SK-N-SH (cell line): ENCODE measurements around the gene ARL17B. TPM values are rescaled to one million over a fixed set of nuclear protein-coding genes. Genes with fewer than 3 reads are reported as not detected.

Source experiments
- CTCF ChIA-PET: fragments of 300-600, 350-600 bp; formaldehyde crosslinking; extraction: SDS; loops from one replicate; lab custom pipeline; 2021; lab: Yijun Ruan, JAX
- POLR2A ChIA-PET: fragments of 350-600 bp; sonication (Branson Sonifier 250); formaldehyde crosslinking; extraction: SDS; loops from one replicate; lab custom pipeline; 2020; ENCODE audit warnings: antibody characterized with exemption, inconsistent platforms; lab: Yijun Ruan, JAX
- DNase-seq: peaks from one replicate; pipeline ENCODE4 v3.0.0; 2012
- H2AFZ ChIP-seq: fragments of 200-600 bp; sonication (generic); 2 replicates; pipeline ENCODE4 v1.8.1; 2016; ENCODE audit warnings: antibody characterized with exemption, mild to moderate bottlenecking, low read depth
- H3F3A ChIP-seq: fragments of 200-600 bp; sonication (generic); replicated peaks from 2 replicates; pipeline ENCODE3; 2016; ENCODE audit warnings: antibody characterized with exemption, mild to moderate bottlenecking; ENCODE audit not compliant: insufficient read depth
- H3K27ac ChIP-seq, 2 experiments: fragments of 200-500 bp in 1 of 2; fragments of 200-600 bp in 1 of 2; sonication (Bioruptor generic) in 1 of 2; sonication (generic), shearing (Covaris generic) in 1 of 2; 2 replicates each; pipeline versions ENCODE4 v1.5.1 to v1.6.1; 2014 to 2016; ENCODE audit warnings: low read depth in 2 of 2, inconsistent platforms in 1 of 2, low read length in 1 of 2, mild to moderate bottlenecking in 1 of 2, mixed read lengths in 1 of 2
- H3K27me3 ChIP-seq: fragments of 200-600 bp; sonication (generic), shearing (Covaris generic); 2 replicates; pipeline ENCODE4 v1.6.1; 2016; ENCODE audit warnings: mixed run types; ENCODE audit not compliant: insufficient read depth
- H3K36me3 ChIP-seq, 2 experiments: fragments of 200-500 bp in 1 of 2; fragments of 200-600 bp in 1 of 2; sonication (Bioruptor generic) in 1 of 2; sonication (generic) in 1 of 2; replicated peaks in 1 of 2; 2 replicates each; pipeline versions ENCODE3 to v1.5.1; 2014 to 2016; ENCODE audit warnings: low read length in 1 of 2, mild to moderate bottlenecking in 1 of 2; ENCODE audit not compliant: insufficient read depth in 2 of 2, control insufficient read depth in 1 of 2
- H3K4me1 ChIP-seq, 2 experiments: fragments of 200-500 bp in 1 of 2; fragments of 200-600 bp in 1 of 2; sonication (Bioruptor generic) in 1 of 2; sonication (generic), shearing (Covaris generic) in 1 of 2; 2 replicates each; pipeline versions ENCODE4 v1.5.1 to v1.6.1; 2014 to 2016; ENCODE audit warnings: low read depth in 1 of 2, low read length in 1 of 2, mixed run types in 1 of 2; ENCODE audit not compliant: insufficient read depth in 2 of 2, control insufficient read depth in 1 of 2
- H3K4me2 ChIP-seq: fragments of 200-600 bp; sonication (generic), shearing (Covaris generic); 2 replicates; pipeline ENCODE4 v1.6.1; 2017; ENCODE audit warnings: mixed run types
- H3K4me3 ChIP-seq, 2 experiments: fragments of 200-500 bp in 1 of 2; fragments of 200-600 bp in 1 of 2; sonication (Bioruptor generic) in 1 of 2; sonication (generic), shearing (Covaris generic) in 1 of 2; 2 replicates each; pipeline versions ENCODE4 v1.5.1 to v1.8.1; 2014 to 2016; ENCODE audit warnings: low read depth in 2 of 2, inconsistent platforms in 1 of 2, low read length in 1 of 2, mild to moderate bottlenecking in 1 of 2, mixed read lengths in 1 of 2, moderate library complexity in 1 of 2
- H3K79me2 ChIP-seq: fragments of 200-600 bp; sonication (generic); 2 replicates; pipeline ENCODE4 v1.8.1; 2017; ENCODE audit warnings: mild to moderate bottlenecking; ENCODE audit not compliant: insufficient read depth
- H3K9ac ChIP-seq: fragments of 200-600 bp; sonication (generic); 2 replicates; pipeline ENCODE4 v1.6.1; 2017; ENCODE audit warnings: mixed run types
- H3K9me2 ChIP-seq: fragments of 200-600 bp; sonication (generic); 2 replicates; pipeline ENCODE4 v1.6.1; 2017; ENCODE audit warnings: mixed run types
- H3K9me3 ChIP-seq: fragments of 200-600 bp; sonication (generic); 2 replicates; pipeline ENCODE4 v1.6.1; 2017; ENCODE audit warnings: mixed run types, mild to moderate bottlenecking, moderate library complexity
- H4K20me1 ChIP-seq: fragments of 200-600 bp; sonication (generic); 2 replicates; pipeline ENCODE4 v1.6.1; 2017; ENCODE audit warnings: mild to moderate bottlenecking, mixed run types; ENCODE audit not compliant: insufficient read depth
- CHD2 ChIP-seq: fragments of 150-350 bp; IDR thresholded peaks from 2 replicates; pipeline ENCODE4 v1.6.1; 2018; ENCODE audit warnings: low read length; ENCODE audit not compliant: partially characterized antibody
- CTCF ChIP-seq: fragments of 200-600 bp; sonication (generic); IDR thresholded peaks from 2 replicates; pipeline ENCODE4 v1.6.1; 2017; ENCODE audit warnings: antibody characterized with exemption, mild to moderate bottlenecking, moderate library complexity
- EP300 ChIP-seq, 2 experiments: IDR thresholded peaks; 2 replicates each; pipeline versions ENCODE4 v1.4.0 to v1.6.1; 2012; ENCODE audit warnings: borderline replicate concordance in 1 of 2, low read depth in 1 of 2, low read length in 1 of 2
- FOSL2 ChIP-seq: IDR thresholded peaks from 2 replicates; pipeline ENCODE4 v1.4.0; 2012; ENCODE audit warnings: low read depth, mild to moderate bottlenecking, moderate library complexity, borderline replicate concordance
- FOXJ3 ChIP-seq: sonication (generic); formaldehyde crosslinking; IDR thresholded peaks from 2 replicates; pipeline ENCODE4 v1.5.1; 2020; ENCODE audit warnings: mild to moderate bottlenecking, missing genetic modification reagents
- GABPA ChIP-seq: IDR thresholded peaks from 2 replicates; pipeline ENCODE4 v1.4.0; 2012; ENCODE audit warnings: low read depth, mild to moderate bottlenecking
- JUND ChIP-seq: IDR thresholded peaks from 2 replicates; pipeline ENCODE4 v1.4.0; 2012
- MEF2A ChIP-seq: IDR thresholded peaks from 2 replicates; pipeline ENCODE4 v1.4.0; 2012; ENCODE audit warnings: low read depth, borderline replicate concordance
- MXI1 ChIP-seq: IDR thresholded peaks from 2 replicates; pipeline ENCODE4 v1.6.1; 2012; ENCODE audit warnings: mild to moderate bottlenecking, low read depth, low read length, improper control_type of control experiment
- NRF1 ChIP-seq: IDR thresholded peaks from 2 replicates; pipeline ENCODE4 v1.6.1; 2012; ENCODE audit warnings: low read depth, mild to moderate bottlenecking, low read length
- POLR2AphosphoS5 ChIP-seq: IDR thresholded peaks from 2 replicates; pipeline ENCODE4 v1.6.1; 2012; ENCODE audit warnings: low read depth, low read length
- RAD21 ChIP-seq: IDR thresholded peaks from 2 replicates; pipeline ENCODE4 v1.6.1; 2012; ENCODE audit warnings: mild to moderate bottlenecking, low read length
- REST ChIP-seq: IDR thresholded peaks from 2 replicates; pipeline ENCODE4 v1.6.1; 2012; ENCODE audit warnings: mild to moderate bottlenecking, low read depth, low read length, moderate library complexity
- SIN3A ChIP-seq: IDR thresholded peaks from 2 replicates; pipeline ENCODE4 v1.6.1; 2012; ENCODE audit warnings: low read depth, mild to moderate bottlenecking, low read length, moderate library complexity, borderline replicate concordance
- TAF1 ChIP-seq: IDR thresholded peaks from 2 replicates; pipeline ENCODE4 v1.6.1; 2012; ENCODE audit warnings: low read depth, mild to moderate bottlenecking, low read length, moderate library complexity, borderline replicate concordance
- YY1 ChIP-seq: IDR thresholded peaks from 2 replicates; pipeline ENCODE4 v1.4.0; 2012; ENCODE audit warnings: low read depth, mild to moderate bottlenecking
- ZBTB33 ChIP-seq: IDR thresholded peaks from 2 replicates; pipeline ENCODE4 v1.4.0; 2012; ENCODE audit warnings: low read depth, borderline replicate concordance
- WGBS: methylation state at CpG from one replicate; pipeline ENCODE4 v1.1.6; 2017; ENCODE audit warnings: low lambda C conversion rate; 5-methylcytosine and 5-hydroxymethylcytosine counted together
- polyA plus RNA-seq, 3 experiments: library from polyadenylated mRNA; depleted of rRNA; stranded (reverse); fragments of >200 nt; gene quantifications; 2 replicates each; pipeline ENCODE4 v1.2.3, GENCODE V29; 2012
- TF ChIP-seq, protein P1 (sequence below): fragments of 150-350 bp; IDR thresholded peaks from 2 replicates; pipeline ENCODE4 v1.6.1; 2016; ENCODE audit warnings: mild to moderate bottlenecking, low read depth, low read length
- TF ChIP-seq, protein P2 (sequence below): IDR thresholded peaks from 2 replicates; pipeline ENCODE4 v1.4.0; 2012; ENCODE audit warnings: low read depth

ARL17B gene
- polyA plus RNA-seq, 1 of the 3 experiments (the other 2 are of a cell fraction) = 2.9 TPM

GRCh38 chr17:46270032-46270431, 91.5 kb downstream of the ARL17B start (continued):
- TF ChIP-seq FOXJ3 (CRISPR knock-in tag) = no peak
- no peak for TF ChIP-seq RAD21

- Histone ChIP-seq H3K9me2 (no peaks in the 10 kb centered on the region), H3K27ac (peak overlapping the region; percentile 80 to 81), H3K27me3 (no peaks in the 10 kb centered on the region), H3K4me2 (peak overlapping the region; percentile 87), H2AFZ (peak overlapping the region; percentile 99), H3K4me3 (peak overlapping the region; percentile 59 to 91), H3K9ac (peak overlapping the region; percentile 75), H3F3A (peaks cover 37% of the 10 kb centered on the region), H4K20me1 (no peaks in the 10 kb centered on the region), H3K36me3 (no peaks in the 10 kb centered on the region), H3K4me1 (peaks cover 5 to 6% of the 10 kb centered on the region in 2 experiments; a peak in 2 of 4 replicates), H3K9me3 (no peaks in the 10 kb centered on the region), H3K79me2 (no peaks in the 10 kb centered on the region)
- peak; percentile 100 for DNase-seq
- CTCF ChIA-PET = interaction anchor here (0.6 to 5.0 kb wide), 9 partner anchors 11 to 689 kb away, joined by 3 to 21 read pairs (median 4); partner anchors contain the start of gene KANSL1
- POLR2A ChIA-PET = interaction anchor here (0.8 to 2.0 kb wide), 2 partner anchors 74 to 122 kb away, joined by 3 to 8 read pairs; partner anchors contain the start of gene KANSL1
- WGBS = 3% methylated on average over 57 of the region's 116 CpGs
- TF ChIP-seq, protein P1, sequence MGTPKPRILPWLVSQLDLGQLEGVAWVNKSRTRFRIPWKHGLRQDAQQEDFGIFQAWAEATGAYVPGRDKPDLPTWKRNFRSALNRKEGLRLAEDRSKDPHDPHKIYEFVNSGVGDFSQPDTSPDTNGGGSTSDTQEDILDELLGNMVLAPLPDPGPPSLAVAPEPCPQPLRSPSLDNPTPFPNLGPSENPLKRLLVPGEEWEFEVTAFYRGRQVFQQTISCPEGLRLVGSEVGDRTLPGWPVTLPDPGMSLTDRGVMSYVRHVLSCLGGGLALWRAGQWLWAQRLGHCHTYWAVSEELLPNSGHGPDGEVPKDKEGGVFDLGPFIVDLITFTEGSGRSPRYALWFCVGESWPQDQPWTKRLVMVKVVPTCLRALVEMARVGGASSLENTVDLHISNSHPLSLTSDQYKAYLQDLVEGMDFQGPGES = no peak
- TF ChIP-seq ZBTB33 (no peak), YY1 (no peak), JUND (no peak), REST (no peak), MEF2A (no peak), SIN3A (0 out of 2 replicates have a peak, but pooled peaks have one; percentile 39), CHD2 (peak; percentile 26), GABPA (no peak), TAF1 (peak; percentile 76), MXI1 (peak; percentile 52), NRF1 (peak; percentile 93), RAD21 (no peak), EP300 (IDR thresholded peaks at IDR 0.05; ENCODE audit: borderline replicate concordance in 1 of 2, low read depth in 1 of 2, low read length in 1 of 2) (no peak), POLR2AphosphoS5 (peak; percentile 7; the same call in 1 of the 2 replicates), FOSL2 (no peak), CTCF (no peak; the same call in 1 of the 2 replicates)
- TF ChIP-seq, protein P2, sequence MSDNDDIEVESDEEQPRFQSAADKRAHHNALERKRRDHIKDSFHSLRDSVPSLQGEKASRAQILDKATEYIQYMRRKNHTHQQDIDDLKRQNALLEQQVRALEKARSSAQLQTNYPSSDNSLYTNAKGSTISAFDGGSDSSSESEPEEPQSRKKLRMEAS = peak; percentile 30; the same call in 1 of the 2 replicates
Measured at GRCh38 chr17:46266656-46267544, 94.7 kb downstream of the ARL17B start.
